Activated CD4-positive, alpha-beta T cell treated with anti-CD3 and anti-CD28 coated beads, Interleukin-2, amount 10 ng/mL, durations not matched to agents 7 days and 5 days (primary cell): ENCODE results near the gene PERM1. TPM values are rescaled to one million over a fixed set of nuclear protein-coding genes. Genes with fewer than 3 reads are reported as not detected.

ENCODE experiments used
- CTCF ChIA-PET: fragments of 350-600 bp; sonication (Branson Sonifier 250); formaldehyde crosslinking; loops from one replicate; lab custom pipeline; 2021; ENCODE audit warnings: antibody characterized with exemption; lab: Charles Lee
- POLR2A ChIA-PET: fragments of 350-600 bp; sonication (Branson Sonifier 250); formaldehyde crosslinking; loops from one replicate; lab custom pipeline; 2021; ENCODE audit warnings: antibody characterized with exemption; lab: Charles Lee
- DNase-seq: peaks from one replicate; pipeline ENCODE4 v3.0.0-alpha.2; 2020
- H3K27ac Mint-ChIP-seq: one replicate; pipeline ENCODE4 v1.8.0; 2021; ENCODE audit warnings: mild to moderate bottlenecking, moderate library complexity, mixed read lengths
- H3K27me3 Mint-ChIP-seq: one replicate; pipeline ENCODE4 v1.8.0; 2021; ENCODE audit warnings: mixed read lengths
- H3K36me3 Mint-ChIP-seq: one replicate; pipeline ENCODE4 v1.8.0; 2021; ENCODE audit warnings: low read depth, mixed read lengths
- H3K4me1 Mint-ChIP-seq: one replicate; pipeline ENCODE4 v1.8.0; 2021; ENCODE audit warnings: mixed read lengths
- H3K4me3 Mint-ChIP-seq: one replicate; pipeline ENCODE4 v1.8.0; 2021; ENCODE audit warnings: mild to moderate bottlenecking, moderate library complexity, mixed read lengths
- H3K9me3 Mint-ChIP-seq: one replicate; pipeline ENCODE4 v1.8.0; 2021; ENCODE audit warnings: mixed read lengths
- total RNA-seq, 2 experiments: library from RNA; stranded (reverse); gene quantifications; one replicate each; pipeline ENCODE4 v1.2.3, GENCODE V29; 2021

PERM1 gene
- total RNA-seq, 2 experiments from 2014 or later = not detected

DNA sequence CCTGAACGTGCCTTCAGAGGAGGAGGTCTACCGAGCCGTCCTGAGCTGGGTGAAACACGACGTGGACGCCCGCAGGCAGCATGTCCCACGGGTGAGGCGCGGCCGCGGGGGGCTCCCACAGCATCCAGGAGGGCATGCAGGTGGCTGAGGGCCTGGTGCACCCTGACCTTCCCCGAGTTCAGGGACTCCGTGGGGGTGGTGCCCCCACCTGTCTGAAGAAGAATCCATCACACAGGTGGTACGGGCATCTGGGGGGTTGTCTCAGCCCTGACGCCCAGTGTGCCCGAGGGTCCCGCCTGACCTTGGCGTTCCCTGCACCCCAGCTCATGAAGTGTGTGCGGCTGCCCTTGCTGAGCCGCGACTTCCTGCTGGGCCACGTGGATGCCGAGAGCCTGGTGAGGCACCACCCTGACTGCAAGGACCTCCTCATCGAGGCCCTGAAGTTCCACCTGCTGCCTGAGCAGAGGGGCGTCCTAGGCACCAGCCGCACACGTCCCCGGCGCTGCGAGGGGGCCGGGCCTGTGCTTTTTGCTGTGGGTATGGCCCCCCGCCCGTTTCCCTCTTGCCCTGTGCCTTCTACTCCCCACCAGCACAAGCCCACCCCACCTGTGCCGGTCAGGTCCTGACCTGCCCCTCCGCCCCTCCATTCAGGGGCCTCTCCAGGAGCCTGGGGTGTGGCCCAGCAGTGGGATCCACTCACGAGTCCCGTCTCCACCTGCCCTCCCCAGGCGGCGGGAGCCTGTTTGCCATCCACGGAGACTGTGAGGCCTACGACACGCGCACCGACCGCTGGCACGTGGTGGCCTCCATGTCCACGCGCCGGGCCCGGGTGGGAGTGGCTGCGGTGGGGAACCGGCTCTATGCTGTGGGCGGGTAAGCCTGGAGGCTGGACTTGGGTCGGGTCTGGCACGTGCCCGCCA, 19.3 kb downstream of the PERM1 start:
- CTCF ChIA-PET = interaction anchor here (1.2 kb wide), 1 partner anchor 10 kb away, joined by 3 read pairs; no protein-coding TSS in a partner anchor

GRCh38 chr1:961132-961669, 20.7 kb downstream of the PERM1 start:
- CTCF ChIA-PET = no interaction called here
- POLR2A ChIA-PET = no interaction called here
- Mint-ChIP-seq H3K4me3 (peak overlapping the region; percentile 56), H3K27me3 (no peaks in the 10 kb centered on the region), H3K27ac (no peak overlapping the region), H3K4me1 (peaks cover 29% of the 10 kb centered on the region), H3K36me3 (peaks cover 3% of the 10 kb centered on the region), H3K9me3 (no peaks in the 10 kb centered on the region)
- no peak for DNase-seq

More for the DNA sequence above, 19.3 kb downstream of the PERM1 start:
- Mint-ChIP-seq H3K9me3 (no peaks in the 10 kb centered on the region), H3K27ac (no peak overlapping the region), H3K27me3 (no peaks in the 10 kb centered on the region), H3K4me1 (peaks cover 30% of the 10 kb centered on the region), H3K4me3 (peak overlapping the region; percentile 61), H3K36me3 (peaks cover 3% of the 10 kb centered on the region)
- POLR2A ChIA-PET = interaction anchor here (0.6 kb wide), 1 partner anchor 651 kb away, joined by 3 read pairs; no protein-coding TSS in a partner anchor
- DNase-seq = no peak

GRCh38 chr1:960363-961131, 21.3 kb downstream of the PERM1 start, which contains the start of gene KLHL17:
Gene KLHL17 (plus strand): TSS chr1:960584. CDS start chr1:960694, 110 bp downstream.
- no peaks in the 10 kb centered on the region for H3K27me3 Mint-ChIP-seq
- peaks cover 3% of the 10 kb centered on the region for H3K36me3 Mint-ChIP-seq
- H3K4me1 Mint-ChIP-seq = peaks cover 26% of the 10 kb centered on the region
- DNase-seq = peak; percentile 78
- POLR2A ChIA-PET = no interaction called here
- peak within 1 kb of the TSS; percentile 82 for H3K27ac Mint-ChIP-seq
- CTCF ChIA-PET = no interaction called here
- H3K9me3 Mint-ChIP-seq = no peaks in the 10 kb centered on the region
- peak within 1 kb of the TSS; percentile 95 for H3K4me3 Mint-ChIP-seq

DNA sequence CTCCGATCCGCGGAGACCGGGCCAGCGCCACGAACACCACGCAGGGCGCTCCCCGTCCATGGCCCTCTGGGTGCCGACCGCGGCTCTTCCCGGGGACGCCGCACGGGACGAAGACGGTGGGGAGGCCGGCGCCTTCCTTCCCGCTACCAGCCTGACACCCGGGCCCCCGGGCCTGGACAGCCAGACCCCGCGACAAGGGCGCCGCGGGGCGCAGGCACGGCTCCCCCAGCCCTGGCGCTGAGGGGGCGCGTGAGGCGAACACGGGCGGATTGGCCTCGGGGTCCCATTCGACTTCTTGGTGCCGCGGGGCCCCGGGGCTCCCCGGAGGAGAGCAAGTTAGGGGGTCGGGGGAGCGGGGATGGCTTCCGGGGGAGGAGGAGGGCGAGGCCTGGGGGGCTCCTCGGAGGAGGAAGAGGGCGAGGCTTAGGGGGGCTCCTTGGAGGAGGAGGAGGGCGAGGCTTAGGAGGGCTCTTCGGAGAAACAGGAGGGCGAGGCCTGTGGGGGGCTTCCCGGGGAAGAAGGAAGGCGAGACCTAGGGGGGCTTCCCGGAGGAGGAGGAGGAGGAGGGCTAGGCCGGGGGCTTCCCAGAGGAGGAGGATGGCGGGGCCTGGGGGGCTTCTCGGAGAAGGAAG, 22.0 kb downstream of the PERM1 start:
- H3K4me1 Mint-ChIP-seq = peaks cover 25% of the 10 kb centered on the region
- CTCF ChIA-PET = interaction anchor here (1.2 to 1.5 kb wide), 2 partner anchors 16 to 332 kb away, joined by 3 to 4 read pairs; no protein-coding TSS in a partner anchor
- peak overlapping the region; percentile 82 for H3K27ac Mint-ChIP-seq
- DNase-seq = no peak
- H3K27me3 Mint-ChIP-seq = no peaks in the 10 kb centered on the region
- no peaks in the 10 kb centered on the region for H3K9me3 Mint-ChIP-seq
- POLR2A ChIA-PET = no interaction called here
- peaks cover 9% of the 10 kb centered on the region for H3K36me3 Mint-ChIP-seq
- H3K4me3 Mint-ChIP-seq = peak overlapping the region; percentile 95

- H3K4me1 Mint-ChIP-seq = peaks cover 25% of the 10 kb centered on the region
- peak; percentile 94 for DNase-seq
- H3K9me3 Mint-ChIP-seq = no peaks in the 10 kb centered on the region
- H3K27me3 Mint-ChIP-seq = no peaks in the 10 kb centered on the region
- H3K36me3 Mint-ChIP-seq = peaks cover 14% of the 10 kb centered on the region
- H3K27ac Mint-ChIP-seq = peak within 1 kb of the TSS; percentile 90
- CTCF ChIA-PET = interaction anchor here (0.5 to 1.5 kb wide), 4 partner anchors 15 to 333 kb away, joined by 3 to 4 read pairs (median 4); no protein-coding TSS in a partner anchor
- POLR2A ChIA-PET = no interaction called here
- H3K4me3 Mint-ChIP-seq = peak within 1 kb of the TSS; percentile 95
Observed at GRCh38 chr1:958823-959730, 22.8 kb downstream of the PERM1 start, which contains the start of gene NOC2L. Gene NOC2L (minus strand): TSS chr1:959256. CDS start chr1:959240, 16 bp downstream.

DNA sequence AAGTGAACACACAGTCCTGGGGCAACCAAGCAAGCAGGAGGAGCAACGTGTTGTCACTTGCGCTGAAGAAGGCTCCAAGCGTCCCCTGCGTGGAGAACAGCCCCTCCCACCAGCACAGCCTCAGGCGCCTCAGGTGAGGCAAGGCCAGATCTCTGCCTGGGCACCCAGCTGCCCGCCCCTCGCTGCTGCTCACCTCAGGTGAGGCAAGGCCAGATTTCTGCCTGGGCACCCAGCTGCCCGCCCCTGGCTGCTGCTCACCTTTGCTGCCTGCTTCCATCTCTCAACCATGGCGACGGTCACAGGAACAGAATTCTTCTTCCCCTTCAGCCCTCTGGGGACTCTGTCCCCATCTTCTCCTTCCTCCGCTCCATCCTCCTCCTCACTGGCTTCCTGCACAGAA, 25.3 kb downstream of the PERM1 start:
- POLR2A ChIA-PET = no interaction called here
- Mint-ChIP-seq H3K4me3 (no peak overlapping the region), H3K27ac (no peak overlapping the region), H3K27me3 (no peaks in the 10 kb centered on the region), H3K4me1 (peaks cover 20% of the 10 kb centered on the region), H3K36me3 (peaks cover 16% of the 10 kb centered on the region), H3K9me3 (no peaks in the 10 kb centered on the region)
- DNase-seq = no peak
- CTCF ChIA-PET = interaction anchor here (1.3 to 1.7 kb wide), 3 partner anchors 28 to 67 kb away, joined by 3 to 4 read pairs (median 3); no protein-coding TSS in a partner anchor

GRCh38 chr1:955474-955873, 26.4 kb downstream of the PERM1 start:
- H3K36me3 Mint-ChIP-seq = peaks cover 26% of the 10 kb centered on the region

GRCh38 chr1:954927-955326, 27.0 kb downstream of the PERM1 start:
- ChIA-PET CTCF (interaction anchor here (1.6 kb wide), 1 partner anchor 50 kb away, joined by 4 read pairs; no protein-coding TSS in a partner anchor), POLR2A (no interaction called here)
- Mint-ChIP-seq H3K27ac (no peak overlapping the region), H3K4me3 (no peak overlapping the region), H3K27me3 (no peaks in the 10 kb centered on the region), H3K4me1 (peaks cover 14% of the 10 kb centered on the region), H3K36me3 (peaks cover 32% of the 10 kb centered on the region), H3K9me3 (no peaks in the 10 kb centered on the region)
- no peak for DNase-seq

More at GRCh38 chr1:955474-955873, 26.4 kb downstream of the PERM1 start:
- H3K27ac Mint-ChIP-seq = no peak overlapping the region
- H3K27me3 Mint-ChIP-seq = no peaks in the 10 kb centered on the region
- no peak overlapping the region for H3K4me3 Mint-ChIP-seq
- CTCF ChIA-PET = interaction anchor here (1.6 kb wide), 1 partner anchor 51 kb away, joined by 4 read pairs; no protein-coding TSS in a partner anchor
- POLR2A ChIA-PET = no interaction called here
- DNase-seq = no peak
- H3K9me3 Mint-ChIP-seq = no peaks in the 10 kb centered on the region
- peaks cover 18% of the 10 kb centered on the region for H3K4me1 Mint-ChIP-seq

GRCh38 chr1:953524-954320, 28.2 kb downstream of the PERM1 start:
- H3K36me3 Mint-ChIP-seq = peaks cover 40% of the 10 kb centered on the region
- no peak for DNase-seq
- CTCF ChIA-PET = no interaction called here
- H3K27me3 Mint-ChIP-seq = no peaks in the 10 kb centered on the region
- peaks cover 14% of the 10 kb centered on the region for H3K4me1 Mint-ChIP-seq
- POLR2A ChIA-PET = no interaction called here
- H3K4me3 Mint-ChIP-seq = no peak overlapping the region
- no peaks in the 10 kb centered on the region for H3K9me3 Mint-ChIP-seq
- no peak overlapping the region for H3K27ac Mint-ChIP-seq

GRCh38 chr1:952603-953002, 29.3 kb downstream of the PERM1 start:
- H3K4me3 Mint-ChIP-seq = no peak overlapping the region
- no peak for DNase-seq
- H3K27me3 Mint-ChIP-seq = no peaks in the 10 kb centered on the region
- H3K4me1 Mint-ChIP-seq = peaks cover 4% of the 10 kb centered on the region
- ChIA-PET POLR2A (no interaction called here), CTCF (interaction anchor here (1.1 kb wide), 1 partner anchor 46 kb away, joined by 3 read pairs; no protein-coding TSS in a partner anchor)
- no peaks in the 10 kb centered on the region for H3K9me3 Mint-ChIP-seq
- H3K27ac Mint-ChIP-seq = no peak overlapping the region
- peaks cover 42% of the 10 kb centered on the region for H3K36me3 Mint-ChIP-seq
